ENCODE results near the gene TRIM43B.
"Not testable (repeated sequence)": the region's sequence is repeated elsewhere in the genome, so short reads cannot be mapped to it uniquely, and the experiment has no call there.

TRIM43B gene

DNA sequence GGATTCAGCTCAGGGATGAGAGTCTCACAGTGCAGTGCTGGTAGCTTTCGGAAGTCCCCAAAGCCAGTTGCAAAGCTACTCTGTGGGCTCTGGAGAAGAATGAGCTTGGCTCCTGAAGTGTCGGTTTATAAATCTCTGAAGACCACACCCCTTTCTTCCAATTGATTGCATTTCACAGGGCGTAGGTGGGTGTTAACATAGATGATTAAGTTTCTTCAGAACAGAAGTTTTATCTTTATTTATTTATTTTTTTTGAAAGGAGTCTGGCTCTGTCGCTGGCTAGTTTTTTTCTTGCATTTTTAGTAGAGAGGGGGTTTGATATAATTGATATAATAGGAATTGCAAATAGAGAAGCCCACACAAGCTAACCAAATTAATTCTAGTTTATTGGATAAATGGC is at the start of gene TRIM43B:
Gene TRIM43B (minus strand): TSS at position 101 of the 400 bp plus-strand sequence. CDS start 2,040 bp downstream, outside the sequence.
- DNase-seq (ENCODE audit: low read depth, low spot score): not testable (repeated sequence)

DNA sequence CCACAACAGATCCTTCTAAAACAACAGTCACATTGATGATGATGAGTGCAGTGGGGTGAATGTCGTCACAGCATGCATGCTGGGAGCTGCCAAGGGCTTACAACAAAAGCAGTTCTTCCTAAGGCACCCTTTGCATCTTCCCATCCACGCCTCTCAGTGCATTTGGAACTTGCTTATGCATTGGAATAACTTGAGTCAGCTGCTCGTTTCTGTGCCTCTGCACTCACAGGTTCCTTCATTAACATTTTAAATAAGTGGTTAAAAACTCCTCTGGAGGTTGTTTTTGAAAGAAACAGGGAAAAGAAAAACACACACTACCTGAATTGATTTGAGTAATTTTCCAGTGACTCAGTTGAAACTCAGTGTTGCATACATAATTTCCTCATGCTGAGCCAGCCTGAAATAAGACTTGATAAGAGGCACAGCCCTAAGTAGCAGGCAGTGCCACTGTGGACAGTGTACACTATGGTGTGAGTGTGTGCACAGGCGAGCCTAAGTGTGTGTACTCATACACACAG is 46.8 kb upstream of the TRIM43B start:
- no peak for DNase-seq (ENCODE audit: low read depth, low spot score)

- DNase-seq (ENCODE audit: low read depth, low spot score): no peak
These were observed 46.2 kb upstream of the TRIM43B start for GRCh38 chr2:95530734-95531133.

- no peak for DNase-seq (ENCODE audit: low read depth, low spot score)
These were observed 42.1 kb upstream of the TRIM43B start for GRCh38 chr2:95526360-95527341.

DNA sequence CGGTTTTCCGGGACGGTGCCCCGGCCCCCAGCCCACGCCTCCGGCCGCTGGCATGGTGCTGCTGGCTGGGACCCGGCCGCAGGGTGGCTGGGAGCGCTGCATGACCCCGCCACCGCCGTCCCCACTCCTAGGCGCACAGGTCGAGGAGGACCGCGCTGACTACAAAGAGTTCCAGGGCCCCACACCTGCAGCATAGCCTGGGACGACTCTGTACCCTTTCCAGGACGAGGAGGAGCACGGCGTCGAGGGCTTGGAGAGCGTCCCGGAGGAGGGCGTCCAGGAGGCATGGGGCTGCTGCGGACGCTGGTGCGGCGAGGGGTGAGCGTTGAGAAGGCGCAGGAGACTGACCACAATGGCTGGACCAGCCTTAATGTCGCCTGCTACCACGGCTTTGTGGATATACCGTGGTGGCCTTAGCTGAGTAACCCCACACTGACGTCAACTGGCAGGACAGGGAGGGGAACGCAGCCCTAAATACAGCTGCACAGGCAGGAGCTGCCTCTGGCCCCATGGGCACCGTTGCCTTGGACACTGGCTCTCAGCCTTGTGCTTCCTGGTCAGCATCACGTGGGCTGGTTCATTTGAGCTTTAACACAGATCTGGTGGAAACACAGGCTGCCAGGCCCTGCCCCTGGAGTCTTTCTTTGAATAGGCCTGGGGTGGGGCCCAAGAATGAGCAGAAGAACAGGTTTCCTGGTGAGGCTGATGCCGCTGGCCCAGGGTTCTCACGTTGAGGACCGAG is 40.9 kb upstream of the TRIM43B start:
- no peak for DNase-seq (ENCODE audit: low read depth, low spot score)

GRCh38 chr2:95524195-95524594 is 39.6 kb upstream of the TRIM43B start:
- no peak for DNase-seq (ENCODE audit: low read depth, low spot score)

- DNase-seq (ENCODE audit: low read depth, low spot score): no peak
These were observed 30.2 kb upstream of the TRIM43B start for GRCh38 chr2:95514718-95515117.

- DNase-seq (ENCODE audit: low read depth, low spot score): not testable (repeated sequence)
These were observed 29.7 kb upstream of the TRIM43B start for GRCh38 chr2:95514226-95514625.

GRCh38 chr2:95509408-95509807 is 24.9 kb upstream of the TRIM43B start:
- DNase-seq (ENCODE audit: low read depth, low spot score): no peak

DNA sequence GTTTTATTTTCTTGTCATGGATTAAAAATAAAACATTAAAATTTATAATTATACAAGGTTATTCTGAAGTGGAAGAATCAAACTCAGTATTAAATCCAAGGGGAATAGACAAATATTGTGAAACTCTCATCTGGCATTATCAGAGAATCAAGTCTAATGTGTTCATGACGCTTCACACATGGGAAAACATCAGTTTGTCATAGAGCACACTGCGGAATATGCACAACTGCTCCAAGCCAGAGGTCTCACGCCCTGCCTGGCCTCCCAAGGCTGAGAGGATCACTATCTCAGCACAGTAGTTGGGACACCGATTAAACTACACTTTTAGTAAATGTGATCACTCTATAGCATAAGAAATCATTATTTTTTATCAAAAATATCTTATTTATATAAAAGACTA is 20.7 kb upstream of the TRIM43B start:
- no peak for DNase-seq (ENCODE audit: low read depth, low spot score)

DNA sequence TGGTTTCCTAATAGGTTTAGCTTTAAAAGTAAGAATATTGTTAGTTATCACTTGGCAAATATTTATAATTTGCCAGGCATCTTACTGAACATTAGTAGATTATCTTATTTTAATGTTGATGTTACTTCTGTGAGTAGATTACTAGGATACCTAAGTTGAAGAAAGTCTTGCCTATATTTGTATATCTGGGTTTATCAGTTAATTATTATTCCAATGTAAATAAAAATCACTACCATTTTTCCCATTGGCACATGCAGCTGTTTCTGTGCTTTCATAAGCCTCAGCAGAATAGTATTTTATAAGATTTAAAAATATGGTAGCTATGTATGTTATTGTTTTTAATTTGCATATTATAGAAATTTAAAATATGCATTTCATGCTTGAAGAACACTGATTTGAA is 16.3 kb upstream of the TRIM43B start:
- DNase-seq (ENCODE audit: low read depth, low spot score): no peak

GRCh38 chr2:95492076-95492475 is 7.5 kb upstream of the TRIM43B start:
- not testable (repeated sequence) for DNase-seq (ENCODE audit: low read depth, low spot score)

DNA sequence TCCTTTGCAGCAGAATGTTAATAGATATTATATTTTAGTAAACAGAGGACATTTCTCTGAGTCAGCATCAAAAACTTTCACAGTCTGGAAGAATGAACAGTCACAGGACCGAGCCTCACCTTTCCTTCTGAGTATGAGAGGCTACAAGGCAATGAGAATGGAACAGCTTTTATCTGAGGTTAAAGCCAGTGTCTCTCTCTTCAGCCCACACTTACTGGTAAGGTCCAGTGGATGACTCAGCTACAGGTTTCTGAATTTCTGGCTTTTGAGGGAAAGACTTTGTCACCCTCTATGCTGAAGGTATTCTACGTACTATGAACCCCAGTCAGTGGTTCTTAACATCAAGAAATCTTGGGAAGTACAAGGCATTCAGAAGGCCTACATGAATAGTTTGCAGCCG is 9.5 kb downstream of the TRIM43B start:
- DNase-seq (ENCODE audit: low read depth, low spot score): not testable (repeated sequence)

DNA sequence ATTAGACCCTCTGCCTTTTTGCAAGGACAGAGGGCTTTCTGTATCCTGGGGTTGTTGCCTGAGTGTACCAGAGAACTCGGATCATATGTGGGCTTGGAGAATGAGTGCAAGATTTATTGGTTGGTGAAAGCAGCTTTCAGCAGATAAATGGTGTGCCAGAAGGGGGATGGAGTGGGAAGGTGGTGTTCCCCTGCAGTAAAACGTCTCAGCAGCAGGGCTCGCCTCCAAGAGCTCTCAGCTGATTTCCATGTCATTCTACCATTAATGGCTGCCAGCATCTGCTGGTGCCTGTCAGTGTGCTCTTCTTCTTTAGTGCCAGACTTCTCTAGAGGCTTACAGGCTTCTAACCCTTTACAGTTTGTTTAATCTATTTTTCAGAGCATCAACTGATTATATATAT is 16.6 kb downstream of the TRIM43B start:
- not testable (repeated sequence) for DNase-seq (ENCODE audit: low read depth, low spot score)

- not testable (repeated sequence) for DNase-seq (ENCODE audit: low read depth, low spot score)
These were observed 18.0 kb downstream of the TRIM43B start for GRCh38 chr2:95466572-95466971.

DNA sequence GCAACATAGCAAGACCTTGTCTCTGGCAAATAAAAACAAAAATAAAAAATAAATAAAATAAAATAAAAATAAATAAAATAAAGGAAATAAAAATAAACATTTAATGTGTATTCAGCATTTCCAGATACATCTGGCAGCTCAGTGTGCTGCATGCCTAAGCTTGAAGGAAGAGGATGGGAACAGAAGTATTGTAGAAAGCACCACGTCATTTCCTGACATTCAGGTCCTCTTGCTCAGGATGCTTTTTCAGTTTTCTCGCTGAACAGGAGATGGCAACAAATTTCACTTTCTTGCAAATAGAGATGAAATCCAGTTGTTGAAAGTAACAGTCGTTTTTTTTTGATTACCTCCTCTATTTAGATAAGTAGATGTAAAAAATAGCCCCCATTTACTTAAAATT is 21.3 kb downstream of the TRIM43B start:
- DNase-seq (ENCODE audit: low read depth, low spot score): not testable (repeated sequence)

GRCh38 chr2:95445317-95445716 is 39.2 kb downstream of the TRIM43B start:
- DNase-seq (ENCODE audit: low read depth, low spot score): not testable (repeated sequence)

DNA sequence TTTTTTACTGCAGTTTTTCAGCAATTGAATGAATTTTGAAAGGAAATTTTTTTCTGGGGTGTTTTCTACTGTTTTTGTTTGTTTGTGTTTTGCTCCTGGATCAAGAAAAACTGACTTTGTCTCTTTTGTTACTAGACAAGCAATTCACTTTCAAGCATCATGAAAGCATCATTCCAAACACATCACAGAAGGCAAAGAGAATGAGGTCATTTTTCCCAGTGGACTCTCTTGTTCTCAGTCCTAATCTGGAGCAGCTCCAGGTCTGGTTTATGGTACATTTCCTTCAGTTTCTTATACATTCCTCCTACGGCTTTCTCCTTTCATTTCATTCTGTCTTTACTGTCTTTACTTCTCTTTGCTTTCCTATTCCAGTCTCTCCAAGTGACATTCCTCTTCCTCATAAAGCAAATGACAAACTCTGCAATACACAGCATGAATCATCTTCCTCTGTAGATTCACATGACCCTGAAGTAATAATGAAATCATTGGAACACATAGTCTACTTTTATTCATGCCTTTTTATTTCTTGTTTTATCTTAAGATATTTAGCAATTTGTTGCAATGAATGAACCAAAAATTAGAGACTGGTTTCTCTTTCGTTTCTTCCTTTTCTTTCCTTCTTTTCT is 42.0 kb downstream of the TRIM43B start:
- DNase-seq (ENCODE audit: low read depth, low spot score): not testable (repeated sequence)

- DNase-seq (ENCODE audit: low read depth, low spot score): not testable (repeated sequence)
These were observed 48.7 kb downstream of the TRIM43B start for GRCh38 chr2:95435872-95436209.

DNA sequence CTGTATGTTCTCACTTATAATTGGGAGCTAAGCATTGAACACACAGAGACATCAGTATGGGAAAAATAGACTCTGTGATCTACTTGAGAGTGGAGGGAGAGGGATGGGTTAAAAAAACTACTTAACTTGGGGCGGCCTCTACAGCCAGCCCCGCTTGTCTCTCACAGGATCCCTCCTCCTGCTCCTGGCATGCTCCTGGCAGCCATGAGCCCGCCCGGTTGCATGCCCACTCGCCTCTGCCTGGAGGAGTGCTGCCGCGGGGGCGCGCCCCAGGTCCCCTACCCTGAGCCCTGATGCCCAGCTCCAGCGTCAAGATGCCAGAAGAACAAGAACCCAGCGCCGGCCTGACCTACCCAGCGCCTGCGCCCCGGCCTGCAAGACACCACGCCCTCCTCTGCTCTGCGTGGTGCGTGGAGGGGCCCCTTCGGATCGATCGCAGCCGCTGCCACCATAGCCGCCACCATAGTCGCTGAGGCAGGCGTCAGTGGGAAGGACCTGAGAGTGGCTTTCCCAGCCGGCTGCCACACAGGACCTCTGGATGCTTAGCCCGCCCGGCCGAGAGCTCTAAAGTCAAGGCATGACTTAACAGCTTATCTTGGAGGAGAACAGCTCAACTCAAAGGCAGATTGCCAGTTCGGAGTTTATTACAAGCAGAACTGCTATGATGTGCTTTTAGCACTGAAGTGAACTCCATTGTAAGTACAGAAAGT is 49.2 kb downstream of the TRIM43B start:
- not testable (repeated sequence) for DNase-seq (ENCODE audit: low read depth, low spot score)

DNA sequence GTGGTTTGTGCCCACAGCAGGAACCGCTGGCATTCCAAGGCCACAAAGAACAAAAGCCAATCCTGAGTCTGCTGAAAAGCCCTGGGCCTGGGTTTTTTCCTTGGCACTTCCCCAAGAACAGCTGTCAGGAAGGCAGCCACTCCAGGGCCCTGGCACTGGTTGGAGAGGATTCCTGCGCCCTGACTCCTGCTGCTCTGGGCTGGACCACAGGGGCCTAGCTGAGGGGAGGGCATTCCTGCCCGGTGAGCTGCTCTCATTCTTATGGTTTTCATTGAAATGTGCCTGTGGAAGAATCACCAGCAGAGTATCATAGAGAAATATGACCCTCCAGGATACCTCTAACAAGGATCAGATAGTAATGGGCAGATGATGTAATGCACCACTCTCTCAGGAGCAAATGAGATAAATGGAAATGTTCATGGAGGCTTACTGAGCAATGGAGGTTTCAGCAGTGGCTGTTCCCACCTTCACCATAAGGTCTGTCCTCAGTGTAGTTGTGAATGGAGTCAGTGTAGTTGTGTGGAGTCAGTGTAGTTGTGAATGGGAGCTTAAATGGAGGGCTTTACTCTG is 50.0 kb downstream of the TRIM43B start:
- not testable (repeated sequence) for DNase-seq (ENCODE audit: low read depth, low spot score)
